HG03354 (cell line): ENCODE data around the gene ABHD12.

Experiments used
- ATAC-seq: cut with Tn5 transposase; IDR thresholded peaks from one replicate; pipeline ENCODE4 v1.9.1; 2021; ENCODE audit warnings: mild to moderate bottlenecking; ENCODE audit not compliant: unreplicated experiment, poor library complexity, severe bottlenecking

ABHD12 gene

DNA sequence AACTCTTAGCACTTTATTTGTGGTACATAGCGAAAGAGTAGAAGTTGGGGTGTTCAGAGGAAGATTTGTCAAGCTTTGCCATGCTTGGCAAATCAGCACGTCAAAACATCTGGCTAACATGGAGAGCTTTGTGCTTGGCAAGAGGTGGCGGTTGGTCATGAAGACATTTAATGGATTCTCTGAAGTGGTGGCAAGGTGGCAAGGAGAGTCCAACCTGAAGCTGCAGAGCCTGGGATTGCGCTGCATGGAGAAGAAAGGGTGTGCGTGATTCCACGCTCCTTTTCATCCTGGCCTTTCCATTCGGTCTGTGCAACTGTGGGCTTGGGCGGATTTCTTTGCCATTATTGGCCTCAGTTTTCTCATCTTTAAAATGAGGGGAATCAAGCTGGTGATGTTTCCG, 139.6 kb downstream of the ABHD12 start:
- ATAC-seq = no peak

DNA sequence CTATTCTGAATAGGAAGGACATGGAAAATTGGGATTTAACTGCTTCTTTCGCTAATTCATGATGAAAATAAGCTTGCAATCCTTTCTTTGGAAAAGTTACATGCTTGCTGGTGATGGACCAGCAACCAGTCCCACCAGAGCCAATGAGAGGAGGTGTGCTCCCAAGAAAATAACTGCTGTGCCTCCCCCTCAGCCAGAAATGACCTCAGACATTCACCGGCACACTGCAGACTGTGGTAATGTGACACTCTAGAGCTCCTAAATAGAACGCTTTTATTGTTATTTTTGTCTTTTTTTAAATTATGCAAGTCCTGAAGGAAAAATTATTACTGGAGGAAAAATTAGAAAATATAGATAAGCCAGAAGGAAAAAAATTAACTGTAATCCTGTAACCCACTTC, 140.1 kb downstream of the ABHD12 start:
- ATAC-seq = no peak
